ENCODE measurements around the gene ZNF488.

The ZNF488 gene

GRCh38 chr10:47359626-47360418 lies 24.3 kb downstream of the ZNF488 start:
- H3K4me3 ChIP-seq (ENCODE audit: low read depth, low read length): no peak overlapping the region
- no peak for DNase-seq (ENCODE audit: low read depth)
- TF ChIP-seq, protein P1, sequence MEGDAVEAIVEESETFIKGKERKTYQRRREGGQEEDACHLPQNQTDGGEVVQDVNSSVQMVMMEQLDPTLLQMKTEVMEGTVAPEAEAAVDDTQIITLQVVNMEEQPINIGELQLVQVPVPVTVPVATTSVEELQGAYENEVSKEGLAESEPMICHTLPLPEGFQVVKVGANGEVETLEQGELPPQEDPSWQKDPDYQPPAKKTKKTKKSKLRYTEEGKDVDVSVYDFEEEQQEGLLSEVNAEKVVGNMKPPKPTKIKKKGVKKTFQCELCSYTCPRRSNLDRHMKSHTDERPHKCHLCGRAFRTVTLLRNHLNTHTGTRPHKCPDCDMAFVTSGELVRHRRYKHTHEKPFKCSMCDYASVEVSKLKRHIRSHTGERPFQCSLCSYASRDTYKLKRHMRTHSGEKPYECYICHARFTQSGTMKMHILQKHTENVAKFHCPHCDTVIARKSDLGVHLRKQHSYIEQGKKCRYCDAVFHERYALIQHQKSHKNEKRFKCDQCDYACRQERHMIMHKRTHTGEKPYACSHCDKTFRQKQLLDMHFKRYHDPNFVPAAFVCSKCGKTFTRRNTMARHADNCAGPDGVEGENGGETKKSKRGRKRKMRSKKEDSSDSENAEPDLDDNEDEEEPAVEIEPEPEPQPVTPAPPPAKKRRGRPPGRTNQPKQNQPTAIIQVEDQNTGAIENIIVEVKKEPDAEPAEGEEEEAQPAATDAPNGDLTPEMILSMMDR (IDR thresholded peaks at IDR 0.05; ENCODE audit: low read depth, low read length, missing control alignments): no peak

DNA sequence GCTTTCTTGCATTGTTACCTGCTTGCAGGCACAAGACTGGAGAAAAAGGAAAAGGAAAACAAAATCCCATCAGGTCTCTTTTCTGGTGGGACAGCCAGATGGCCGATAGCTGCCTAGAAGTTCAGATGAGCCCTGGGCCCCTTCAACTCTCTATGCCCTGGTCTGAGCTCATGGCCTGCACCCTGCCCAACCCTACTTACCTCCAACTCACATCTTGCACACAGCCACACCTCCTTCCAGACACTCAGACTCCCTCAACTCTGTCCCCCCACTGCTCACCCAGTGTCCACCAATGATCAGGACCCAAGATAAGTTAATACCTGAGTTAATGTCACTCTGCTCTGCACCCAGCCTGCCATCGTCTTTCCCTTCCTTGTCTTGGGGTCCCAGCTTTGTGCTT lies 25.0 kb downstream of the ZNF488 start:
- no peak overlapping the region for H3K4me3 ChIP-seq (ENCODE audit: low read depth, low read length)
- TF ChIP-seq, protein P1 (IDR thresholded peaks at IDR 0.05; ENCODE audit: low read depth, low read length, missing control alignments): no peak
- no peak for DNase-seq (ENCODE audit: low read depth)

DNA sequence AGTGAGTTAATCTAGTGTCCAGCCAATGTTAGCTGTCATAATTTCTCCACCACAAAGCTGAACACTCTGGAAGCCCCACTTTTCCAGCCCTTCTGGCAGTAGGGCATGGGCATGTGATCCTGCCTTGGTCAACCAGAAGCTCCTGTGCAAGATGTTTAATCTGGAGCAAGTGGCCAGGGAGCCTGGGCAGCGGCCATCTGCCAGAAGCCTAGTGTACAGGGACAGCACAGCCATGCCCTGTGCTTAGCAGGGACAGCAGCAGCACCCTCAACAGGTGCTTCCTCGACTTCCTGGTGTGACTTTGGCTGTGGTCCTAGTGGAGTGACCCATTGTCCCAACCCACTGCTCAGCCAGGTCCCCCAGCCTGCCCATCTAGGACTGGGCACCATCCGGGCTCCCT lies 25.6 kb downstream of the ZNF488 start:
- DNase-seq (ENCODE audit: low read depth): no peak
- TF ChIP-seq, protein P1 (IDR thresholded peaks at IDR 0.05; ENCODE audit: low read depth, low read length, missing control alignments): no peak
- no peak overlapping the region for H3K4me3 ChIP-seq (ENCODE audit: low read depth, low read length)

- DNase-seq (ENCODE audit: low read depth): no peak
- no peak overlapping the region for H3K4me3 ChIP-seq (ENCODE audit: low read depth, low read length)
- TF ChIP-seq, protein P1 (IDR thresholded peaks at IDR 0.05; ENCODE audit: low read depth, low read length, missing control alignments): no peak
Observed at GRCh38 chr10:47357911-47358310, 26.2 kb downstream of the ZNF488 start.

- TF ChIP-seq, protein P1 (IDR thresholded peaks at IDR 0.05; ENCODE audit: low read depth, low read length, missing control alignments): no peak
- DNase-seq (ENCODE audit: low read depth): no peak
- no peak overlapping the region for H3K4me3 ChIP-seq (ENCODE audit: low read depth, low read length)
Observed at GRCh38 chr10:47357131-47357582, 26.9 kb downstream of the ZNF488 start.

DNA sequence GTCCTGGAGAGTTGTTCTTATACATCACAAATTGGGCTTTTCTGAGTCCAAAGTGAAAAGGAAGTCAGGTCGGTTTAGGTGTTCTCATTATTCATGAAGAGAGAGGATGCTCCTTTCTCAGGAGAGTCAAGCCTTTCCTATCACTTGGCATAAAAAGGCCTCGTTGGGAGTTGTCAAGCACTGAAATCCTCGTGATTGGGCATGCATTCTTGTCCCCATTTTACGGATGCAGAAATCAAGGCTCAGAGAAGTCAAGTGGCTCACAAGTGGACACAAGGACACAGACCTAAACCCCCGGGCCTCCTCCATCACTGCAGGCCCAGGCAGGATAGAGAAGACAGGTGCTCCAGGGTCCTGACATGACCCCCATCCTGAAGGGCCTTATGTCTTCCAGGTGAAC lies 27.4 kb downstream of the ZNF488 start:
- TF ChIP-seq, protein P1 (IDR thresholded peaks at IDR 0.05; ENCODE audit: low read depth, low read length, missing control alignments): no peak
- H3K4me3 ChIP-seq (ENCODE audit: low read depth, low read length): no peak overlapping the region
- DNase-seq (ENCODE audit: low read depth): no peak

- no peak for DNase-seq (ENCODE audit: low read depth)
- no peak overlapping the region for H3K4me3 ChIP-seq (ENCODE audit: low read depth, low read length)
- TF ChIP-seq, protein P1 (IDR thresholded peaks at IDR 0.05; ENCODE audit: low read depth, low read length, missing control alignments): no peak
Observed at GRCh38 chr10:47354900-47355299, 29.2 kb downstream of the ZNF488 start.

All from GM12864 (cell line).